PC-9 (cell line): ENCODE data around the gene PHRF1. TPM values are rescaled to one million over a fixed set of nuclear protein-coding genes. Genes with fewer than 3 reads are reported as not detected.

Source experiments
- BruUV-seq: library from RNA; stranded (reverse); fragments of 400-500 nt; replicated peaks from 2 replicates; lab custom pipeline; 2021; lab: Mats Ljungman, UMichigan
- CTCF ChIA-PET: fragments of 300-600 bp; sonication (Branson Sonifier 250); formaldehyde crosslinking; loops from one replicate; lab custom pipeline; 2022; ENCODE audit warnings: antibody characterized with exemption; lab: Charles Lee
- POLR2A ChIA-PET: fragments of 300-600 bp; sonication (Branson Sonifier 250); formaldehyde crosslinking; loops from one replicate; lab custom pipeline; 2022; ENCODE audit warnings: antibody characterized with exemption; ENCODE audit not compliant: unreplicated experiment; lab: Charles Lee
- DNase-seq, 2 experiments: peaks; one replicate each; pipeline versions ENCODE4 v3.0.0 to v3.0.0-alpha.2; 2015 to 2022; ENCODE audit warnings: mixed read lengths in 1 of 2
- H2AFZ ChIP-seq: fragments of 200-600 bp; sonication (generic); 2 replicates; pipeline ENCODE4 v1.8.1; 2017; ENCODE audit warnings: antibody characterized with exemption
- H3F3A ChIP-seq: fragments of 200-600 bp; sonication (generic); 2 replicates; pipeline ENCODE4 v1.8.1; 2017; ENCODE audit warnings: antibody characterized with exemption, mild to moderate bottlenecking, low read depth; ENCODE audit not compliant: insufficient read depth
- H3K27ac ChIP-seq: fragments of 200-600 bp; sonication (generic); 2 replicates; pipeline ENCODE4 v1.6.1; 2016; ENCODE audit warnings: mixed run types
- H3K27me3 ChIP-seq: fragments of 200-600 bp; sonication (generic); 2 replicates; pipeline ENCODE4 v1.6.1; 2016; ENCODE audit warnings: low read depth, mixed run types; ENCODE audit not compliant: insufficient read depth
- H3K36me3 ChIP-seq: fragments of 200-600 bp; sonication (generic); 2 replicates; pipeline ENCODE4 v1.6.1; 2016; ENCODE audit warnings: low read depth, mixed run types
- H3K4me1 ChIP-seq: fragments of 200-600 bp; sonication (generic); replicated peaks from 2 replicates; pipeline ENCODE4 v1.6.1; 2016; ENCODE audit warnings: mixed run types; ENCODE audit not compliant: insufficient read depth
- H3K4me2 ChIP-seq: fragments of 200-600 bp; sonication (generic); 2 replicates; pipeline ENCODE4 v1.6.1; 2017; ENCODE audit warnings: mixed run types
- H3K4me3 ChIP-seq: fragments of 200-600 bp; sonication (generic); 2 replicates; pipeline ENCODE4 v1.6.1; 2016; ENCODE audit warnings: mixed run types
- H3K79me2 ChIP-seq: fragments of 200-600 bp; sonication (generic); 2 replicates; pipeline ENCODE4 v1.6.1; 2017; ENCODE audit warnings: low read depth, mixed run types
- H3K9me2 ChIP-seq: fragments of 200-600 bp; sonication (generic); 2 replicates; pipeline ENCODE4 v1.8.1; 2017; ENCODE audit warnings: mild to moderate bottlenecking; ENCODE audit not compliant: insufficient read depth
- H3K9me3 ChIP-seq: fragments of 200-600 bp; sonication (generic); 2 replicates; pipeline ENCODE4 v1.8.1; 2016; ENCODE audit warnings: low read depth; ENCODE audit not compliant: insufficient read depth
- H4K20me1 ChIP-seq: fragments of 200-600 bp; sonication (generic); 2 replicates; pipeline ENCODE4 v1.8.1; 2017; ENCODE audit not compliant: insufficient read depth
- CTCF ChIP-seq: fragments of 200-600 bp; sonication (generic); conservative IDR thresholded peaks from 2 replicates; pipeline ENCODE4 v1.6.1; 2017; ENCODE audit warnings: mixed run types, antibody characterized with exemption, mild to moderate bottlenecking, moderate library complexity
- EZH2 ChIP-seq: fragments of 200-600 bp; sonication (generic); IDR thresholded peaks from 2 replicates; pipeline ENCODE4 v1.8.0; 2017; ENCODE audit warnings: antibody characterized with exemption, low read depth
- intact Hi-C: fragments of 100-400 bp; cut with micrococcal nuclease; formaldehyde crosslinking; loops from one replicate; pipeline ENCODE4 v1.10.0; 2022; ENCODE audit not compliant: unreplicated experiment
- total RNA-seq: library from RNA; stranded (reverse); gene quantifications from 2 replicates; pipeline ENCODE4 v1.2.3, GENCODE V29; 2021

PHRF1 gene
- total RNA-seq, 1 experiment from 2014 or later: 21.7 TPM

- Histone ChIP-seq H3K9me3 (no peaks in the 10 kb centered on the region), H3K27ac (no peak overlapping the region), H2AFZ (no peak overlapping the region), H3K9me2 (no peaks in the 10 kb centered on the region), H3K4me3 (no peak overlapping the region), H3K36me3 (no peaks in the 10 kb centered on the region), H4K20me1 (no peaks in the 10 kb centered on the region), H3K4me2 (no peak overlapping the region), H3K27me3 (no peaks in the 10 kb centered on the region), H3K79me2 (0 out of 2 replicates have a peak, but pooled peaks cover 3% of the 10 kb centered on the region), H3K4me1 (no peaks in the 10 kb centered on the region), H3F3A (peaks cover 8% of the 10 kb centered on the region)
- intact Hi-C loops: no loop called here
- CTCF ChIA-PET: no interaction called here
- BruUV-seq: no TSS peak
- no peak for DNase-seq
- POLR2A ChIA-PET: interaction anchor here (0.6 kb wide), 1 partner anchor 288 kb away, joined by 3 read pairs; no protein-coding TSS in a partner anchor
- no peak for TF ChIP-seq EZH2
Measured at GRCh38 chr11:531919-532526, 44.2 kb upstream of the PHRF1 start.

GRCh38 chr11:532527-532985 is 43.7 kb upstream of the PHRF1 start:
- H3K79me2 ChIP-seq: 0 out of 2 replicates have a peak, but pooled peaks cover 3% of the 10 kb centered on the region
- H3K9me2 ChIP-seq: no peaks in the 10 kb centered on the region
- DNase-seq: no peak
- TF ChIP-seq CTCF (no peak), EZH2 (no peak)
- H3K4me2 ChIP-seq: no peak overlapping the region
- no peaks in the 10 kb centered on the region for H3K4me1 ChIP-seq
- peaks cover 8% of the 10 kb centered on the region for H3F3A ChIP-seq
- H3K4me3 ChIP-seq: no peak overlapping the region
- POLR2A ChIA-PET: no interaction called here
- CTCF ChIA-PET: no interaction called here
- BruUV-seq: no TSS peak
- H3K36me3 ChIP-seq: no peaks in the 10 kb centered on the region
- intact Hi-C loops: no loop called here
- no peaks in the 10 kb centered on the region for H3K27me3 ChIP-seq
- no peaks in the 10 kb centered on the region for H3K9me3 ChIP-seq
- H2AFZ ChIP-seq: no peak overlapping the region
- no peak overlapping the region for H3K27ac ChIP-seq
- no peaks in the 10 kb centered on the region for H4K20me1 ChIP-seq

- Histone ChIP-seq H3K4me1 (no peaks in the 10 kb centered on the region), H3F3A (peaks cover 8% of the 10 kb centered on the region), H3K4me3 (no peak overlapping the region), H3K4me2 (no peak overlapping the region), H3K27ac (no peak overlapping the region), H2AFZ (no peak overlapping the region), H3K27me3 (no peaks in the 10 kb centered on the region), H3K79me2 (0 out of 2 replicates have a peak, but pooled peaks cover 3% of the 10 kb centered on the region), H3K9me3 (no peaks in the 10 kb centered on the region), H4K20me1 (no peaks in the 10 kb centered on the region), H3K36me3 (no peaks in the 10 kb centered on the region), H3K9me2 (no peaks in the 10 kb centered on the region)
- intact Hi-C loops: no loop called here
- ChIA-PET CTCF (no interaction called here), POLR2A (no interaction called here)
- no peak for TF ChIP-seq EZH2
- no peak for TF ChIP-seq CTCF
- DNase-seq: no peak
- BruUV-seq: no TSS peak
Measured at GRCh38 chr11:532986-533585, 43.2 kb upstream of the PHRF1 start.
